ENCODE data around the gene ISX.

DNA sequence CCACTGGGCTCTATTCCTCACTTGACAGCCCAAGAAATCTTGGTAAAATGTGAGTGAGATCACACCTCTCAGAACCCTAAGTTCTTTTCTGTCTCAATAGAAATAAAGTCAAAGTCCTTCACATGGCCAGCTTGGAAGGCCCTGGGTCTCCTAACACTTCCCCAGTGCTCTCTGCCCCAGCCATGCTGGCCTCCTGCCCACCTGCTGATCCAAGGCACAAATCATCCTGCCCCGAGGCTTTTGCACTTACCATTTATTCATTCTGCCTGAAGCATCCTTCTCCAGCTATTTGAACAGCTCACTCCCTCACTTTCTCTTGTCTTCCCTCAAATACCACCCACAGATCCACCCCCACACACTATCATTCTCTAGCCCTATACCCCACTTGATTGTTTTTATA, 26.4 kb downstream of the ISX start:
- TF ChIP-seq CTCF (IDR thresholded peaks at IDR 0.05; ENCODE audit: low read depth, low read length, poor library complexity, severe bottlenecking) (no peak), EZH2phosphoT487 (IDR thresholded peaks at IDR 0.05; ENCODE audit: borderline replicate concordance, low read length) (no peak)

All from DOHH2 (cell line).